Testis (tissue), 2 donors: ENCODE measurements around the gene IGF2R.

ENCODE experiments used
- POLR2A ChIP-seq: fragments of 450-650 bp; IDR thresholded peaks from one replicate; pipeline ENCODE4 v1.6.1; 2017; ENCODE audit warnings: antibody characterized with exemption, mild to moderate bottlenecking, moderate library complexity
- TF ChIP-seq, protein P1 (sequence below), 3 experiments: fragments of 450-650 bp in 2 of 3; fragments of 200-600 bp in 1 of 3; sonication (generic) in 1 of 3; IDR thresholded peaks; one replicate each; pipeline ENCODE4 v1.5.1; 2016 to 2019; ENCODE audit warnings: antibody characterized with exemption in 3 of 3, mild to moderate bottlenecking in 2 of 3, moderate library complexity in 1 of 3

DNA sequence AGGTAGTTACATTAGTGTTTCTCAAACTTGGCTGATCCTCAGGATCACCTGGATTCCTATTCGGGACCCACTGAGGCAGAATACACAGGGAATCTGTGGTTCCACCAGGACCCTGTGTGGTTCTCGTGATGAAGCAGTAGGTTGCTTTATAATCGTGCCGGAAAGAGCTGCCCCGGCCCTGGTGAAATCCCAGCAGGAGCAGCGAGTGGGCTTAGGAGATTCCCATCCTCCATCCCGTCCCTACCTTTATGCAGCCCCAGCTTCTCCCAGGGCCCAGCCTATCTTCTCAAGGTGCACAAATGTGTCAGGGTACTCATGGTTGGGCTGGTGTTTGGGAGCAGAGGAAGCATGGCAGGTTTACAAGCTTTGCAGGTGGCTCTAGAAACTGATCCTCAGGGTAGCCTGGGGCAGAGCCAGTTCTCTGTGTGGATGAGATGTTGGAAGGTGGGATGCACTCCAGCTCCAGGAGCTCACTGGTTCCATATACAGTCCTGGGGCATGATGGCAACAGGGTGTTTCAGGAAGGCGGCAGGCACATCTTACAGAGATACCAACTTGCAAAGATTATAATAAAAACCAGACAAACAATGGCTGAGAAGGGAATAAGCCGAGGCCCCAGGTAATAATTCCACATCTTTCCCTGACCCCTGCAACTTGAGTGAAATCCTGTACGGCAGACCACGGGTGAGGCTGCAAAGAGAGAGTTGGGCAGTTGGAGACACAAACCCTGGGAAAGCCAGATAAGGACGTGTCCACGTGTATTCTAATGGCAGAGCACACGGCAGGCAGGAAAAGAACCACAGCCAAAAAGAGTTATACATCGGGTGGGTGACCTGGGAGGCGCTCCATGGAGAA is 158.6 kb downstream of the IGF2R start:
- TF ChIP-seq, protein P1, sequence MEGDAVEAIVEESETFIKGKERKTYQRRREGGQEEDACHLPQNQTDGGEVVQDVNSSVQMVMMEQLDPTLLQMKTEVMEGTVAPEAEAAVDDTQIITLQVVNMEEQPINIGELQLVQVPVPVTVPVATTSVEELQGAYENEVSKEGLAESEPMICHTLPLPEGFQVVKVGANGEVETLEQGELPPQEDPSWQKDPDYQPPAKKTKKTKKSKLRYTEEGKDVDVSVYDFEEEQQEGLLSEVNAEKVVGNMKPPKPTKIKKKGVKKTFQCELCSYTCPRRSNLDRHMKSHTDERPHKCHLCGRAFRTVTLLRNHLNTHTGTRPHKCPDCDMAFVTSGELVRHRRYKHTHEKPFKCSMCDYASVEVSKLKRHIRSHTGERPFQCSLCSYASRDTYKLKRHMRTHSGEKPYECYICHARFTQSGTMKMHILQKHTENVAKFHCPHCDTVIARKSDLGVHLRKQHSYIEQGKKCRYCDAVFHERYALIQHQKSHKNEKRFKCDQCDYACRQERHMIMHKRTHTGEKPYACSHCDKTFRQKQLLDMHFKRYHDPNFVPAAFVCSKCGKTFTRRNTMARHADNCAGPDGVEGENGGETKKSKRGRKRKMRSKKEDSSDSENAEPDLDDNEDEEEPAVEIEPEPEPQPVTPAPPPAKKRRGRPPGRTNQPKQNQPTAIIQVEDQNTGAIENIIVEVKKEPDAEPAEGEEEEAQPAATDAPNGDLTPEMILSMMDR (IDR thresholded peaks at IDR 0.05), result no peak
- no peak for TF ChIP-seq POLR2A
